B cell (primary cell): ENCODE results near the gene HOXD10. TPM values are rescaled to one million over a fixed set of nuclear protein-coding genes. Genes with fewer than 3 reads are reported as not detected.

Experiments used
- ATAC-seq: fragments of 200-7000 bp; cut with Tn5 transposase; one replicate; pipeline ENCODE4 v1.10.0; 2021; ENCODE audit warnings: low read depth, mild to moderate bottlenecking, moderate number of reproducible peaks, moderate library complexity
- CTCF ChIA-PET: fragments of 350-600 bp; sonication (Branson Sonifier 250); formaldehyde crosslinking; loops from one replicate; lab custom pipeline; 2021; ENCODE audit warnings: antibody characterized with exemption, inconsistent platforms; lab: Charles Lee
- POLR2A ChIA-PET: fragments of 350-600 bp; sonication (Branson Sonifier 250); formaldehyde crosslinking; loops from one replicate; lab custom pipeline; 2021; ENCODE audit warnings: antibody characterized with exemption; lab: Charles Lee
- DNase-seq: peaks from one replicate; pipeline ENCODE4 v3.0.0; 2013
- H2AFZ ChIP-seq: 2 replicates; pipeline ENCODE4 v1.6.1; 2012; ENCODE audit warnings: mild to moderate bottlenecking, low read depth, low read length; ENCODE audit not compliant: insufficient read depth, poor library complexity, severe bottlenecking
- H3K27ac ChIP-seq, 2 donors: 1 replicate in 1 of 2; 2 replicates in 1 of 2; pipeline ENCODE4 v1.5.1; 2012 to 2013; ENCODE audit warnings: low read length in 2 of 2, mild to moderate bottlenecking in 2 of 2, moderate library complexity in 1 of 2
- H3K27me3 ChIP-seq, 4 experiments: fragments of 200-600 bp in 1 of 4; sonication (generic) in 1 of 4; replicated peaks in 1 of 4; 1 replicate in 2 of 4; 2 replicates in 2 of 4; pipeline versions ENCODE4 v1.6.1 to v1.7.0; 2013 to 2016; ENCODE audit warnings: low read length in 3 of 4, mild to moderate bottlenecking in 2 of 4, mixed read lengths in 1 of 4, moderate library complexity in 1 of 4; ENCODE audit not compliant: insufficient read depth in 4 of 4, control insufficient read depth in 3 of 4; ENCODE audit errors: control extremely low read depth in 1 of 4
- H3K36me3 ChIP-seq, 2 experiments: replicated peaks in 1 of 2; 1 replicate in 1 of 2; 2 replicates in 1 of 2; pipeline versions ENCODE4 v1.6.1 to v1.7.1; 2013; ENCODE audit warnings: low read length in 1 of 2; ENCODE audit not compliant: insufficient read depth in 2 of 2, control insufficient read depth in 1 of 2; ENCODE audit errors: control extremely low read depth in 1 of 2, extremely low read depth in 1 of 2
- H3K4me1 ChIP-seq, 2 donors: fragments of 200-600 bp in 1 of 2; sonication (generic) in 1 of 2; 1 replicate in 1 of 2; 2 replicates in 1 of 2; pipeline versions ENCODE4 v1.5.1 to v1.6.1; 2013 to 2017; ENCODE audit warnings: low read length in 2 of 2; ENCODE audit not compliant: control insufficient read depth in 2 of 2, insufficient read depth in 2 of 2
- H3K4me2 ChIP-seq: replicated peaks from 2 replicates; pipeline ENCODE3; 2012; ENCODE audit warnings: mild to moderate bottlenecking, low read depth, low read length; ENCODE audit not compliant: poor library complexity, severe bottlenecking
- H3K4me3 ChIP-seq, 5 experiments: fragments of 200-600 bp in 1 of 5; sonication (generic) in 1 of 5; 1 replicate in 3 of 5; 2 replicates in 2 of 5; pipeline versions ENCODE4 v1.5.1 to v1.7.0; 2011 to 2016; ENCODE audit warnings: low read length in 4 of 5, mild to moderate bottlenecking in 4 of 5, low read depth in 2 of 5, control low read depth in 1 of 5, moderate library complexity in 1 of 5; ENCODE audit not compliant: insufficient read depth in 1 of 5; ENCODE audit errors: control extremely low read depth in 1 of 5, extremely low read depth in 1 of 5
- H3K79me2 ChIP-seq: fragments of 200-600 bp; sonication (generic); one replicate; pipeline ENCODE4 v1.6.0; 2016; ENCODE audit warnings: low read length; ENCODE audit not compliant: control insufficient read depth, insufficient read depth
- H3K9ac ChIP-seq: fragments of 200-600 bp; sonication (generic); 2 replicates; pipeline ENCODE4 v1.6.1; 2017; ENCODE audit warnings: mild to moderate bottlenecking, low read length, moderate library complexity
- H3K9me3 ChIP-seq, 3 donors: one replicate each; pipeline versions ENCODE4 v1.6.1 to v1.7.1; 2013; ENCODE audit warnings: low read length in 2 of 3; ENCODE audit not compliant: control insufficient read depth in 2 of 3, insufficient read depth in 1 of 3; ENCODE audit errors: control extremely low read depth in 1 of 3
- H4K20me1 ChIP-seq: 2 replicates; pipeline ENCODE4 v1.6.0; 2012; ENCODE audit warnings: mild to moderate bottlenecking, low read length; ENCODE audit not compliant: insufficient read depth, control insufficient read depth, poor library complexity, severe bottlenecking
- H3K27ac Mint-ChIP-seq: one replicate; pipeline ENCODE4 v1.8.0; 2021; ENCODE audit warnings: mixed read lengths
- H3K27me3 Mint-ChIP-seq: one replicate; pipeline ENCODE4 v1.8.0; 2021; ENCODE audit warnings: mixed read lengths
- H3K4me1 Mint-ChIP-seq: one replicate; pipeline ENCODE4 v1.8.0; 2021; ENCODE audit warnings: mixed read lengths
- H3K4me3 Mint-ChIP-seq: one replicate; pipeline ENCODE4 v1.8.0; 2021; ENCODE audit warnings: mixed read lengths
- H3K9me3 Mint-ChIP-seq: one replicate; pipeline ENCODE4 v1.8.0; 2022; ENCODE audit warnings: mixed read lengths; ENCODE audit not compliant: insufficient read depth
- EZH2 ChIP-seq: IDR thresholded peaks from 2 replicates; pipeline ENCODE4 v1.6.1; 2012; ENCODE audit warnings: borderline replicate concordance, low read depth, mild to moderate bottlenecking, moderate library complexity, low read length; ENCODE audit not compliant: insufficient read depth, poor library complexity, severe bottlenecking
- WGBS: methylation state at CpG from one replicate; pipeline ENCODE4 v1.1.5; 2013; ENCODE audit warnings: missing lambda C conversion rate; ENCODE audit not compliant: insufficient coverage; 5-methylcytosine and 5-hydroxymethylcytosine counted together
- intact Hi-C: fragments of 100-400 bp; cut with micrococcal nuclease; formaldehyde crosslinking; loops from one replicate; pipeline ENCODE4 v1.10.0; 2022
- polyA plus RNA-seq: library from polyadenylated mRNA; depleted of rRNA; stranded (reverse); fragments of >200 nt; gene quantifications from 2 replicates; pipeline ENCODE4 v1.2.3, GENCODE V29; 2012
- total RNA-seq, 2 donors: library from RNA; stranded (reverse); fragments of 120-200 nt in 1 of 2; gene quantifications; 1 replicate in 1 of 2; 2 replicates in 1 of 2; pipeline versions ENCODE4 v1.2.3 to v1.2.4, GENCODE V29; 2013 to 2022
- TF ChIP-seq, protein P1 (sequence below): fragments of 200-600 bp; IDR thresholded peaks from one replicate; pipeline ENCODE4 v1.8.0; 2022; ENCODE audit warnings: antibody characterized with exemption, mild to moderate bottlenecking

Gene HOXD10
- total and polyA plus RNA-seq, 2 donors (not counting 1 experiment from before 2014, with no cell fraction given) = not detected

DNA sequence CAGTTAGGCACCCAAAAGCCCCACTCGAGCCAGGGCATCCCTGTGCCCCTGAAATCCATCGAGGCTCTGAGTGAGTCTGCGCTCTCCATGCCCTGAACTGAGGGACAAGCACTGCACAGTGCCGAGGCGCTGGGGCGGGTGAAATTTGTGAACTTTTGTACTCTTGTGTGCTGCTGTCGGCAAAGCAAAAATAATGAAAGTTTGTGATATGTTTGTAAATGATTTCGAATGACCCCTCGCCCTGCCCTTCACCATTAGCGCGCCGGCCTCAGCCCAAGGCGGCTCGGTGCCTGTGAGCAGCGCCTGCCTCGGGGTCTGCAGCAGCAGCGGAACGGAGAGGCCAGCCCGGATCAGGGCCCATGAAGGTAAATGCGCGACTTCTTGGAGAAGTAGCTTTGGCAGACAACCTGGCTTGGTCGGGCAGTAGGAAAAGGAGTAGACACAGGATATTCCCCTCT, 32.9 kb downstream of the HOXD10 start:
- Mint-ChIP-seq H3K27me3 (peaks cover 78% of the 10 kb centered on the region), H3K9me3 (no peaks in the 10 kb centered on the region), H3K4me1 (no peaks in the 10 kb centered on the region), H3K4me3 (no peak overlapping the region), H3K27ac (no peak overlapping the region)
- 21% methylated on average over 17 of the region's 22 CpGs for WGBS
- DNase-seq (no peak), ATAC-seq (no peak)
- intact Hi-C loops = no loop called here
- Histone ChIP-seq H3K27ac (no peak overlapping the region), H3K9ac (no peak overlapping the region), H3K27me3 (peaks cover 0 to 88% (median 54%) of the 10 kb centered on the region in 4 experiments), H3K79me2 (no peaks in the 10 kb centered on the region), H3K36me3 (no peaks in the 10 kb centered on the region), H3K4me2 (no peak overlapping the region), H3K9me3 (peaks cover 0 to 25% (median 0%) of the 10 kb centered on the region in 3 donors), H2AFZ (no peak overlapping the region), H3K4me3 (no peak overlapping the region), H4K20me1 (no peaks in the 10 kb centered on the region), H3K4me1 (peaks cover 0 to 4% of the 10 kb centered on the region in 2 donors)
- ChIA-PET CTCF (no interaction called here), POLR2A (no interaction called here)
- TF ChIP-seq, protein P1, sequence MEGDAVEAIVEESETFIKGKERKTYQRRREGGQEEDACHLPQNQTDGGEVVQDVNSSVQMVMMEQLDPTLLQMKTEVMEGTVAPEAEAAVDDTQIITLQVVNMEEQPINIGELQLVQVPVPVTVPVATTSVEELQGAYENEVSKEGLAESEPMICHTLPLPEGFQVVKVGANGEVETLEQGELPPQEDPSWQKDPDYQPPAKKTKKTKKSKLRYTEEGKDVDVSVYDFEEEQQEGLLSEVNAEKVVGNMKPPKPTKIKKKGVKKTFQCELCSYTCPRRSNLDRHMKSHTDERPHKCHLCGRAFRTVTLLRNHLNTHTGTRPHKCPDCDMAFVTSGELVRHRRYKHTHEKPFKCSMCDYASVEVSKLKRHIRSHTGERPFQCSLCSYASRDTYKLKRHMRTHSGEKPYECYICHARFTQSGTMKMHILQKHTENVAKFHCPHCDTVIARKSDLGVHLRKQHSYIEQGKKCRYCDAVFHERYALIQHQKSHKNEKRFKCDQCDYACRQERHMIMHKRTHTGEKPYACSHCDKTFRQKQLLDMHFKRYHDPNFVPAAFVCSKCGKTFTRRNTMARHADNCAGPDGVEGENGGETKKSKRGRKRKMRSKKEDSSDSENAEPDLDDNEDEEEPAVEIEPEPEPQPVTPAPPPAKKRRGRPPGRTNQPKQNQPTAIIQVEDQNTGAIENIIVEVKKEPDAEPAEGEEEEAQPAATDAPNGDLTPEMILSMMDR = no peak
- TF ChIP-seq EZH2 = no peak

DNA sequence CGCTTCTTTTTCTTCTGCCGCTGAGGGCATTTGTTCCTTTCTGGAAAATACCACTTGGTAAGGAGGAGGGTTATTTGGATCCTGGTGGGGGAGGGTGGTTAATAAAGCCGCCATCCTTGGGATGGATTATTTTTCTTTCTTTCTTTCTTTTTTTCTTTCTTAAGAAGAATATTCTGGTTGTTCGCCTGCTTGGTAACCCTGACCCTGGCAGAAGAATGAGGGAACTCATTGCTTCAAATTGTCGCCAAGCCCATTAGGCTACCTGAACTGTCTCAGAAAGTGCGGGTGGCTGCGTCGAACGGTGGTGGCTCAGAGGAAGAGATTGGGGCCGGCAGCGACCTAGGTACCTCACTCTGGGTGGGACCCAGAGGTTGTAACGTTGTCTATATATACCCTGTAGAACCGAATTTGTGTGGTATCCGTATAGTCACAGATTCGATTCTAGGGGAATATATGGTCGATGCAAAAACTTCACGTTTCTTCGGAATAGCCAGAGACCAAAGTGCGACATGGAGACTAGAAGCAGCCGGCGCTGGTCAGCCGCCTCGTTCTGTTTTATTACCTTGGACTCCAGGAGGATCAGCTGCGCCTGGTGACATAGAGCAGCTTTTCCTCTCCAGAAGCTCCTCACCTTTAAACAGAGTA, 33.5 kb downstream of the HOXD10 start:
- ChIA-PET POLR2A (no interaction called here), CTCF (no interaction called here)
- H3K4me3 Mint-ChIP-seq = no peak overlapping the region
- H3K27me3 Mint-ChIP-seq = peaks cover 78% of the 10 kb centered on the region
- intact Hi-C loops = no loop called here
- Histone ChIP-seq H3K4me3 (no peak overlapping the region), H3K4me2 (no peak overlapping the region), H3K9ac (no peak overlapping the region), H3K4me1 (peaks cover 0 to 4% of the 10 kb centered on the region in 2 donors), H2AFZ (no peak overlapping the region), H3K27ac (no peak overlapping the region), H3K36me3 (no peaks in the 10 kb centered on the region), H3K27me3 (peaks cover 0 to 87% (median 57%) of the 10 kb centered on the region in 4 experiments), H3K79me2 (no peaks in the 10 kb centered on the region), H4K20me1 (no peaks in the 10 kb centered on the region), H3K9me3 (peaks cover 0 to 25% (median 0%) of the 10 kb centered on the region in 3 donors)
- TF ChIP-seq, protein P1 = no peak
- TF ChIP-seq EZH2 = no peak
- ATAC-seq = no peak
- no peaks in the 10 kb centered on the region for H3K4me1 Mint-ChIP-seq
- no peaks in the 10 kb centered on the region for H3K9me3 Mint-ChIP-seq
- 19% methylated on average over 16 of the region's 24 CpGs for WGBS
- peak; percentile 1 for DNase-seq
- H3K27ac Mint-ChIP-seq = no peak overlapping the region
